Measurements from ENCODE around the gene CHCHD10. TPM values are rescaled to one million over a fixed set of nuclear protein-coding genes. Genes with fewer than 3 reads are reported as not detected.

CHCHD10 gene
- polyA plus RNA-seq, 1 experiment, result 22.1 TPM

DNA sequence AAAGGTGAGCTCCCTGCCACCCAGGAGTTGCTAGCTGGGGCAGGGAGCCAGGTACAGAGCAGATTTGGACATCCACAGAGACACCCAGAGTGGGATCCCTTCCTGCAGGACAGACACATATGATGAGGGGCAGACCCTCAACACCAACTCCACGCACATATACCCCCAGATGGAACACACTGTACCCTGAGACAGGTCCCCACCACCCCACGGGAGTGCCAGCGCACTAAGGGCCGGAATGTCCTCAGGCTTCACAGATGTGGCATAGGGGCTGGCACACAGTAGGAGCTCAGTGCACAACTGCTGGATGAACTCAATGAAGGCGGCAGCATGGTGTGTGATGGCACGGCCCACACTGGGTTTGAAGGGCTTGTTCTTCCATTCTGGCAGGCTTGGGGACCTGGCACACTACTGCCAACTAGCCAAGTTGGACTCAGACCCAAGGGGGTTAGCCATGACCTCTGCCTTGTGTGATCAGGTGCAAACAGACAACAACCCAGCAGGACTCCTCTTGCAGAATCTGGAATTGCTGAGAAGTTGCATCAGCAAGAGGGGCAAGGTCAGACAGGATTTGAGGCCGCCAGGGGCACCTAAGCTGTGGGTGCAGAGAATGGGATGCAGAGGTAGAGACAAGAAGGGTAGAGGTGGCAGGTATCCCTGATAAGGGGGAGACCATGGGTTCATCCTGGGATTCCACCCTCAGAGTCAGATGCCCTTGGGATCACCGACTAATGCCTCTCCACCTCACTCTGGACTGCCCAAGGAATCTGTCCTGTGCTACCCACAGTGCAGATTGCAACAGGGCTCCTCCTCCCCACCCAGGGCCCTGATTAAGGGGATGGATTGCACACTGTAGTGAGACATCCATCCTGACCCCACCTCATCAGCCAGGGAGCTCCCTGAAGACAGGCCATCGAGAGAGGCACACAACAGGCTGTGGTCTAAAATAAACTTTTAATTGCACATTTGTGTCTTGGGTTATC lies 2.6 kb downstream of the CHCHD10 start:
- Histone ChIP-seq H3K27me3 (ENCODE audit: control insufficient read depth, insufficient read depth, low read length) (no peaks in the 10 kb centered on the region), H3K36me3 (ENCODE audit: control insufficient read depth, insufficient read depth, low read length) (peaks cover 2% of the 10 kb centered on the region; the same call in 1 of the 2 replicates), H3K4me3 (ENCODE audit: low read depth, low read length) (no peak overlapping the region)
- DNase-seq (ENCODE audit: low read depth), result no peak
- POLR2A ChIA-PET, result interaction anchor here (1.1 kb wide), 1 partner anchor 9 kb away, joined by 3 read pairs; no protein-coding TSS in a partner anchor
- TF ChIP-seq, protein P1, sequence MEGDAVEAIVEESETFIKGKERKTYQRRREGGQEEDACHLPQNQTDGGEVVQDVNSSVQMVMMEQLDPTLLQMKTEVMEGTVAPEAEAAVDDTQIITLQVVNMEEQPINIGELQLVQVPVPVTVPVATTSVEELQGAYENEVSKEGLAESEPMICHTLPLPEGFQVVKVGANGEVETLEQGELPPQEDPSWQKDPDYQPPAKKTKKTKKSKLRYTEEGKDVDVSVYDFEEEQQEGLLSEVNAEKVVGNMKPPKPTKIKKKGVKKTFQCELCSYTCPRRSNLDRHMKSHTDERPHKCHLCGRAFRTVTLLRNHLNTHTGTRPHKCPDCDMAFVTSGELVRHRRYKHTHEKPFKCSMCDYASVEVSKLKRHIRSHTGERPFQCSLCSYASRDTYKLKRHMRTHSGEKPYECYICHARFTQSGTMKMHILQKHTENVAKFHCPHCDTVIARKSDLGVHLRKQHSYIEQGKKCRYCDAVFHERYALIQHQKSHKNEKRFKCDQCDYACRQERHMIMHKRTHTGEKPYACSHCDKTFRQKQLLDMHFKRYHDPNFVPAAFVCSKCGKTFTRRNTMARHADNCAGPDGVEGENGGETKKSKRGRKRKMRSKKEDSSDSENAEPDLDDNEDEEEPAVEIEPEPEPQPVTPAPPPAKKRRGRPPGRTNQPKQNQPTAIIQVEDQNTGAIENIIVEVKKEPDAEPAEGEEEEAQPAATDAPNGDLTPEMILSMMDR (IDR thresholded peaks at IDR 0.05; ENCODE audit: insufficient read depth, low read depth, low read length), result no peak
- CTCF ChIA-PET, result interaction anchor here (1.0 to 14.8 kb wide), 5 partner anchors 10 to 83 kb away, joined by 3 to 272 read pairs (median 6); no protein-coding TSS in a partner anchor

DNA sequence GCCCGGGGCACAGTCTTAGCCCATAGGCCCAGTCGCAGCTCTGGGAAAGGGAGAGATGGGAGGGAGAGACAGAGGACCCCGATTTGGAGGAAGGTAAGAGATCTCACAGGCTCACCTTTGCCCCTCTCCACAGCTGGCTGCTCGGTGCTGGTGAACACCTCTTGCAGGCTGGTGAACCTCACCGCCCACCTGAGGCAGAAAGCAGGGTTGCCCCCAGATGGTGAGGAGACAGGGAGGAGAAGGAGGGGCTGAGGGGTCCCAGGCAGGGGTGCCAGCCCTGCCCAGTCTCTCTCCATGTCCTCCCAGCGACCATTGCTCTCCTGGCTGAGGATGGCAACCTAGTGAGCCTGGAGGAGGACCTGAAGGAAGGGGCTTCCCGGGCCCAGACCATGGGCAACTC lies 3.8 kb downstream of the CHCHD10 start:
- TF ChIP-seq, protein P1 (IDR thresholded peaks at IDR 0.05; ENCODE audit: insufficient read depth, low read depth, low read length), result no peak
- Histone ChIP-seq H3K36me3 (ENCODE audit: control insufficient read depth, insufficient read depth, low read length) (peaks cover 2% of the 10 kb centered on the region; the same call in 1 of the 2 replicates), H3K27me3 (ENCODE audit: control insufficient read depth, insufficient read depth, low read length) (no peaks in the 10 kb centered on the region), H3K4me3 (ENCODE audit: low read depth, low read length) (no peak overlapping the region)
- ChIA-PET POLR2A (no interaction called here), CTCF (interaction anchor here (0.9 to 14.8 kb wide), 4 partner anchors 9 to 84 kb away, joined by 3 to 272 read pairs (median 5); no protein-coding TSS in a partner anchor)
- DNase-seq (ENCODE audit: low read depth), result no peak

DNA sequence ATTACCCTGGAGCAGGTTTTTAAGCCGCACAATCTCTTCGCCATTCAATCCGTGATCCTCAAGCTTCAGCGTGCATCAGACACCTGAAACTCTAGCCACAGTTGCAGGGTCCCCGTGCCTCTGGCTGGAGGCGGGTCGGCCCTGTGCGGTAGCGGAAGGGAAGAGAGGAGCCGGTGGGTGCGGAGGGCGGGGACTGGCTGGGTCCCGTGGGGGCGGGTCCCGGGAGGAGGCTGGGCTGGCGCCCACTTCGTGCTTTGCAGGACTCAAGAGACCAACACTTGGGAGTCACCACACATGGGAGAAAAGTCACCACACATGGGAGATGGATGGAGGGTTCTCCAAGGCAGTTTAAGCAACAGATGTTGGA lies 4.2 kb downstream of the CHCHD10 start:
- ChIA-PET CTCF (interaction anchor here (0.9 to 14.8 kb wide), 4 partner anchors 9 to 84 kb away, joined by 3 to 272 read pairs (median 5); partner anchors contain the start of gene ZNF70), POLR2A (no interaction called here)
- Histone ChIP-seq H3K36me3 (ENCODE audit: control insufficient read depth, insufficient read depth, low read length) (peaks cover 2% of the 10 kb centered on the region; the same call in 1 of the 2 replicates), H3K27me3 (ENCODE audit: control insufficient read depth, insufficient read depth, low read length) (no peaks in the 10 kb centered on the region), H3K4me3 (ENCODE audit: low read depth, low read length) (peak overlapping the region; percentile 30)
- TF ChIP-seq, protein P1 (IDR thresholded peaks at IDR 0.05; ENCODE audit: insufficient read depth, low read depth, low read length), result no peak
- DNase-seq (ENCODE audit: low read depth), result no peak

DNA sequence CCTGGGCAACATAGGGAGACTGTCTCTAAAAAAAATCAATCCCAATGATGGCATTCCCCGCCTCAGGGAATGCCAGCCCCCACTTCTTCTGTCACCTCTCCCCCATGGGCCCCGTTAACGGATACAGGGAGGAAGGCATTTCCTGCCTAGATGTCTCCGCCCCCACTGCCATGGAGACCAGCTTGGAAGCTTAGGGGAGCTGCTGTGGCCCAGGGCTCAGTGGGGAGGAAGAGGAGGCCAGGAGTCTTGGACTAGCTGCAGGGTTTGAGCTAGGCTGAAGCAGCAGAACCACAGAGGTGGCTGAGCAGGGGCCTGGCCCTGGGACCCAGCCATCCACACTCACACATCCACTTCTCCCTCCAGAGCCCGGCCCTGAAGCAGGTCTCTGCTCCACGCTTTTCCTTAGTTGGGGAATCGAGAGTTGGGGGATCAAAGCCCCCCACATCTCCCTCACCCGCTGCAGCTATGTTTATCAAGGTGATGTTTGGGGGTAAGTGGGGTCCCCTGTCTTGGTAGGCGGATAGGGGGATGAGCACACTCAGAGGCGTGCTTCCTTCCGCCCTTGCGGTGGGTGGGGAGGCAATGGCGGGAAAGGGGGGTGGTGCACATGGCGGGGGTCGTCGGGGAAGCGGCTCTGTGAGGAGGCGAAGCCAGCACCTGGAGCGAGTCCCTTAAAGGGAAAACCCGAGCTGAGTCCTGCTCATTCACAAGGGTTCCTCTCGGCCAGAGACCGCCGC lies 4.8 kb downstream of the CHCHD10 start, which contains the start of gene C22orf15:
Gene C22orf15, plus strand, starts transcription at position 149 of the 737 bp plus-strand sequence. Its CDS starts 317 bp downstream, at position 466.
- no peaks in the 10 kb centered on the region for H3K27me3 ChIP-seq (ENCODE audit: control insufficient read depth, insufficient read depth, low read length)
- TF ChIP-seq, protein P1 (IDR thresholded peaks at IDR 0.05; ENCODE audit: insufficient read depth, low read depth, low read length), result no peak
- peaks cover 2% of the 10 kb centered on the region; the same call in 1 of the 2 replicates for H3K36me3 ChIP-seq (ENCODE audit: control insufficient read depth, insufficient read depth, low read length)
- peak within 1 kb of the TSS; percentile 30 for H3K4me3 ChIP-seq (ENCODE audit: low read depth, low read length)
- POLR2A ChIA-PET, result interaction anchor here (0.6 kb wide), 1 partner anchor 17 kb away, joined by 6 read pairs; no protein-coding TSS in a partner anchor
- DNase-seq (ENCODE audit: low read depth), result no peak
- CTCF ChIA-PET, result interaction anchor here (0.9 to 14.8 kb wide), 5 partner anchors 8 to 404 kb away, joined by 3 to 272 read pairs (median 4); partner anchors contain the start of gene ZNF70
